Panc1 (cell line): ENCODE data around the gene GPR142.

Experiments
- POLR2AphosphoS5 ChIP-seq: IDR thresholded peaks from 2 replicates; pipeline ENCODE4 v1.6.1; 2012; ENCODE audit warnings: mild to moderate bottlenecking, low read depth, low read length, moderate library complexity
- TF ChIP-seq, protein P1 (sequence below): fragments of 450-650 bp; IDR thresholded peaks from 2 replicates; pipeline ENCODE4 v1.5.1; 2017; ENCODE audit warnings: mild to moderate bottlenecking

GRCh38 chr17:74404218-74404617 lies 36.9 kb downstream of the GPR142 start:
- TF ChIP-seq, protein P1, sequence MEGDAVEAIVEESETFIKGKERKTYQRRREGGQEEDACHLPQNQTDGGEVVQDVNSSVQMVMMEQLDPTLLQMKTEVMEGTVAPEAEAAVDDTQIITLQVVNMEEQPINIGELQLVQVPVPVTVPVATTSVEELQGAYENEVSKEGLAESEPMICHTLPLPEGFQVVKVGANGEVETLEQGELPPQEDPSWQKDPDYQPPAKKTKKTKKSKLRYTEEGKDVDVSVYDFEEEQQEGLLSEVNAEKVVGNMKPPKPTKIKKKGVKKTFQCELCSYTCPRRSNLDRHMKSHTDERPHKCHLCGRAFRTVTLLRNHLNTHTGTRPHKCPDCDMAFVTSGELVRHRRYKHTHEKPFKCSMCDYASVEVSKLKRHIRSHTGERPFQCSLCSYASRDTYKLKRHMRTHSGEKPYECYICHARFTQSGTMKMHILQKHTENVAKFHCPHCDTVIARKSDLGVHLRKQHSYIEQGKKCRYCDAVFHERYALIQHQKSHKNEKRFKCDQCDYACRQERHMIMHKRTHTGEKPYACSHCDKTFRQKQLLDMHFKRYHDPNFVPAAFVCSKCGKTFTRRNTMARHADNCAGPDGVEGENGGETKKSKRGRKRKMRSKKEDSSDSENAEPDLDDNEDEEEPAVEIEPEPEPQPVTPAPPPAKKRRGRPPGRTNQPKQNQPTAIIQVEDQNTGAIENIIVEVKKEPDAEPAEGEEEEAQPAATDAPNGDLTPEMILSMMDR: no peak
- no peak for TF ChIP-seq POLR2AphosphoS5
